ENCODE data around the gene SLCO3A1.

Gene SLCO3A1

GRCh38 chr15:92111291-92111690, 257.8 kb downstream of the SLCO3A1 start:
- H3K9me3 ChIP-seq (ENCODE audit: insufficient read depth, low read length, severe bottlenecking): no peaks in the 10 kb centered on the region
- peaks cover 2% of the 10 kb centered on the region; the same call in 1 of the 2 replicates for H4K20me1 ChIP-seq (ENCODE audit: insufficient read depth, low read length)
- peaks cover 6% of the 10 kb centered on the region for H3K27me3 ChIP-seq (ENCODE audit: insufficient read depth, low read length, poor library complexity)
- DNase-seq: no peak
- H3K4me3 ChIP-seq (ENCODE audit: low read depth in 1 of 2, low read length in 2 of 2): no peak overlapping the region
- no peak overlapping the region for H2AFZ ChIP-seq (ENCODE audit: low read depth, low read length)
- no peak overlapping the region for H3K9ac ChIP-seq (ENCODE audit: low read depth, low read length)
- no peaks in the 10 kb centered on the region for H3K4me1 ChIP-seq (ENCODE audit: insufficient read depth, low read length)
- no peak overlapping the region for H3K27ac ChIP-seq (ENCODE audit: low read length)
- TF ChIP-seq EZH2 (IDR thresholded peaks at IDR 0.05; ENCODE audit: borderline replicate concordance, low read depth, low read length, severe bottlenecking) (no peak), CTCF (IDR thresholded peaks at IDR 0.05; ENCODE audit: borderline replicate concordance, extremely low read depth, low read length, poor library complexity, severe bottlenecking) (no peak)
- ATAC-seq (ENCODE audit: insufficient read depth, low read depth): no peak
- no peak overlapping the region for H3K4me2 ChIP-seq (ENCODE audit: insufficient read depth, low read length)
- no peaks in the 10 kb centered on the region for H3K79me2 ChIP-seq (ENCODE audit: insufficient read depth, low read length)
- H3K36me3 ChIP-seq (ENCODE audit: insufficient read depth, low read length): no peaks in the 10 kb centered on the region

- peaks cover 2% of the 10 kb centered on the region; the same call in 1 of the 2 replicates for H4K20me1 ChIP-seq (ENCODE audit: insufficient read depth, low read length)
- no peaks in the 10 kb centered on the region for H3K4me1 ChIP-seq (ENCODE audit: insufficient read depth, low read length)
- no peak overlapping the region for H2AFZ ChIP-seq (ENCODE audit: low read depth, low read length)
- H3K4me3 ChIP-seq (ENCODE audit: low read depth in 1 of 2, low read length in 2 of 2): no peak overlapping the region
- no peak for TF ChIP-seq CTCF (IDR thresholded peaks at IDR 0.05; ENCODE audit: borderline replicate concordance, extremely low read depth, low read length, poor library complexity, severe bottlenecking)
- no peak for TF ChIP-seq EZH2 (IDR thresholded peaks at IDR 0.05; ENCODE audit: borderline replicate concordance, low read depth, low read length, severe bottlenecking)
- no peaks in the 10 kb centered on the region for H3K36me3 ChIP-seq (ENCODE audit: insufficient read depth, low read length)
- H3K27ac ChIP-seq (ENCODE audit: low read length): no peak overlapping the region
- no peak overlapping the region for H3K9ac ChIP-seq (ENCODE audit: low read depth, low read length)
- H3K27me3 ChIP-seq (ENCODE audit: insufficient read depth, low read length, poor library complexity): peaks cover 6% of the 10 kb centered on the region
- H3K9me3 ChIP-seq (ENCODE audit: insufficient read depth, low read length, severe bottlenecking): no peaks in the 10 kb centered on the region
- DNase-seq (no peak), ATAC-seq (ENCODE audit: insufficient read depth, low read depth) (no peak)
- no peak overlapping the region for H3K4me2 ChIP-seq (ENCODE audit: insufficient read depth, low read length)
- no peaks in the 10 kb centered on the region for H3K79me2 ChIP-seq (ENCODE audit: insufficient read depth, low read length)
These were observed 258.2 kb downstream of the SLCO3A1 start for GRCh38 chr15:92111751-92112150.

GRCh38 chr15:92112180-92112579, 258.7 kb downstream of the SLCO3A1 start:
- Histone ChIP-seq H3K4me1 (ENCODE audit: insufficient read depth, low read length) (no peaks in the 10 kb centered on the region), H3K27ac (ENCODE audit: low read length) (no peak overlapping the region), H3K27me3 (ENCODE audit: insufficient read depth, low read length, poor library complexity) (peaks cover 6% of the 10 kb centered on the region), H4K20me1 (ENCODE audit: insufficient read depth, low read length) (peaks cover 2% of the 10 kb centered on the region; the same call in 1 of the 2 replicates), H3K9me3 (ENCODE audit: insufficient read depth, low read length, severe bottlenecking) (no peaks in the 10 kb centered on the region), H3K36me3 (ENCODE audit: insufficient read depth, low read length) (no peaks in the 10 kb centered on the region), H2AFZ (ENCODE audit: low read depth, low read length) (no peak overlapping the region), H3K4me2 (ENCODE audit: insufficient read depth, low read length) (no peak overlapping the region), H3K4me3 (ENCODE audit: low read depth in 1 of 2, low read length in 2 of 2) (no peak overlapping the region), H3K9ac (ENCODE audit: low read depth, low read length) (no peak overlapping the region), H3K79me2 (ENCODE audit: insufficient read depth, low read length) (no peaks in the 10 kb centered on the region)
- ATAC-seq (ENCODE audit: insufficient read depth, low read depth) (no peak), DNase-seq (no peak)
- TF ChIP-seq CTCF (IDR thresholded peaks at IDR 0.05; ENCODE audit: borderline replicate concordance, extremely low read depth, low read length, poor library complexity, severe bottlenecking) (no peak), EZH2 (IDR thresholded peaks at IDR 0.05; ENCODE audit: borderline replicate concordance, low read depth, low read length, severe bottlenecking) (no peak)

GRCh38 chr15:92112711-92113110, 259.2 kb downstream of the SLCO3A1 start:
- Histone ChIP-seq H2AFZ (ENCODE audit: low read depth, low read length) (no peak overlapping the region), H3K79me2 (ENCODE audit: insufficient read depth, low read length) (no peaks in the 10 kb centered on the region), H3K36me3 (ENCODE audit: insufficient read depth, low read length) (no peaks in the 10 kb centered on the region), H3K4me1 (ENCODE audit: insufficient read depth, low read length) (no peaks in the 10 kb centered on the region), H4K20me1 (ENCODE audit: insufficient read depth, low read length) (peaks cover 2% of the 10 kb centered on the region; the same call in 1 of the 2 replicates), H3K27me3 (ENCODE audit: insufficient read depth, low read length, poor library complexity) (peaks cover 6% of the 10 kb centered on the region), H3K9me3 (ENCODE audit: insufficient read depth, low read length, severe bottlenecking) (no peaks in the 10 kb centered on the region), H3K4me2 (ENCODE audit: insufficient read depth, low read length) (no peak overlapping the region), H3K9ac (ENCODE audit: low read depth, low read length) (no peak overlapping the region), H3K4me3 (ENCODE audit: low read depth in 1 of 2, low read length in 2 of 2) (no peak overlapping the region), H3K27ac (ENCODE audit: low read length) (no peak overlapping the region)
- ATAC-seq (ENCODE audit: insufficient read depth, low read depth) (no peak), DNase-seq (no peak)
- TF ChIP-seq EZH2 (IDR thresholded peaks at IDR 0.05; ENCODE audit: borderline replicate concordance, low read depth, low read length, severe bottlenecking) (no peak), CTCF (IDR thresholded peaks at IDR 0.05; ENCODE audit: borderline replicate concordance, extremely low read depth, low read length, poor library complexity, severe bottlenecking) (no peak)
